K562 (cell line): Measurements from ENCODE around the gene ALDH1A3. TPM values are rescaled to one million over a fixed set of nuclear protein-coding genes. Genes with fewer than 3 reads are reported as not detected.

Experiments used
- CBFB ChIP-seq: sonication (generic); formaldehyde crosslinking; IDR thresholded peaks from 2 replicates; pipeline ENCODE4 v1.4.0; 2020; ENCODE audit warnings: mild to moderate bottlenecking, missing genetic modification reagents
- EZH2 ChIP-seq: IDR thresholded peaks from 2 replicates; pipeline ENCODE4 v1.6.1; 2012; ENCODE audit warnings: low read depth, mild to moderate bottlenecking, inconsistent platforms, low read length, borderline replicate concordance
- NCOA6 ChIP-seq: fragments of 450-650 bp; IDR thresholded peaks from 2 replicates; pipeline ENCODE4 v1.6.1; 2017; ENCODE audit warnings: mild to moderate bottlenecking
- ZNF239 ChIP-seq: fragments of 250-450 bp; sonication (Bioruptor Pico); IDR thresholded peaks from 2 replicates; pipeline ENCODE4 v1.4.0; 2020; ENCODE audit warnings: mild to moderate bottlenecking
- polyA plus RNA-seq, 8 experiments: library from polyadenylated mRNA; depleted of rRNA in 4 of 8; stranded (reverse) in 5 of 8; unstranded in 3 of 8; fragments of >200 nt; fragmentation: Nextera tagmentation in 2 of 8; fragmentation: Illumina TruSeq in 1 of 8; extraction: Ambion mirVana in 2 of 8; extraction: Trizol in 1 of 8; gene quantifications; 2 replicates each; pipeline versions ENCODE4 v1.2.1 to v1.2.3, GENCODE V29; 2011 to 2014; ENCODE audit warnings: inconsistent platforms in 1 of 8, missing spikeins in 1 of 8
- total RNA-seq, 7 experiments: library from RNA; depleted of rRNA in 6 of 7; stranded (reverse); fragments of >200 nt in 6 of 7; fragmentation: Illumina TruSeq in 2 of 7; extraction: Trizol in 2 of 7; gene quantifications; 2 replicates each; pipeline versions ENCODE4 v1.2.1 to v1.2.3, GENCODE V29; 2011 to 2021; ENCODE audit warnings: low replicate concordance in 1 of 7
- TF ChIP-seq, protein P1 (sequence below): fragments of 450-650 bp; IDR thresholded peaks from 2 replicates; pipeline ENCODE4 v1.6.1; 2016; ENCODE audit warnings: mild to moderate bottlenecking, moderate library complexity
- TF ChIP-seq, protein P2 (sequence below): fragments of 250-450 bp; sonication (Bioruptor Pico); IDR thresholded peaks from 2 replicates; pipeline ENCODE4 v1.4.0; 2020

ALDH1A3 gene
- total and polyA plus RNA-seq, 9 of the 15 experiments (the other 6 are each of a cell fraction or from before 2014, with no cell fraction given) = 0.38 TPM; not detected in 8

DNA sequence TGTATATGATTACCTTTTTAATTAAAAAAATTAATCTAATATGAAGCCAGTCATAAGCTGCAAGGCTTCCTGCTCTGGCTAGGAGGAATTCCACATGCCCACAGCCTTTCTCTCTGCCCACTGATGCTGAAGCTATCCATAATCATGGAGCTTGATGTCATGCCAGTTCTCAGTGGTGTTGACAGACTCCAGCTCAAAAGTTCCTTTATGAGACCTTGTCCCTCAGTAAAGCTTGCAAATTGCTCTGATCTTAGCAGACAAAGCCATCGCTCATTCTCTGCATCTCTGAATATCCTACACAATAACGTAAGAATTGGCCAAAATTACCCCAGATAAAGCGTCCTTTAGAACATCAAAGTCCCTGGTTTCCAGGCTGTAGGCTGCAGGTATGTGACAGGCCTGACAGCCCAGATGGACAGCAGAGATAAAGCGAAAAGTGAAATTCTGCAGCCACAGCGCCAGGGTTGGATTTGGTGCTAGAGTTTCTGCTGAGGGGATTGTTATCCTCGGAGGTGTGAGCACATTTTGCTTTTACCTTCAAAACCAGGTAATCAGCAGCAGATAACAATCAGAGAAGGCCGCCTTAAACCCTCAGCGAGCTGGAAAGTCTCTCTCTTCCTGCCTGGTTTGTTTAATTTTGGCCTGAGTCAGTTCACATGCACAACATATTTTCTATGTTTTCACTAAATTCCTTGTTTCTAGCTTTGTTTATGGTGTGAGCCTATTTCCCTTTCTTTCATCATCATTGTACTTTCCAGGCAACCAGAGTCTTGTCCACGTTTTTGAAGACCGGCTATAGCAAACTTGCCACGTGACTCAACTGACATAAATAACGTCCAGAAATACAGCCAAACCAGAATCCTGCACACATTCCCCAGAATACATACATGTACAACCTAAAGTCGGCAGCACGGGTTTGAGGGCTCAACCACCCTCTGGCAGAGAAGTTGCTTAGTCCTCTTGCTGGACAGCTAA is 36.6 kb upstream of the ALDH1A3 start (continued):
- TF ChIP-seq, protein P1, sequence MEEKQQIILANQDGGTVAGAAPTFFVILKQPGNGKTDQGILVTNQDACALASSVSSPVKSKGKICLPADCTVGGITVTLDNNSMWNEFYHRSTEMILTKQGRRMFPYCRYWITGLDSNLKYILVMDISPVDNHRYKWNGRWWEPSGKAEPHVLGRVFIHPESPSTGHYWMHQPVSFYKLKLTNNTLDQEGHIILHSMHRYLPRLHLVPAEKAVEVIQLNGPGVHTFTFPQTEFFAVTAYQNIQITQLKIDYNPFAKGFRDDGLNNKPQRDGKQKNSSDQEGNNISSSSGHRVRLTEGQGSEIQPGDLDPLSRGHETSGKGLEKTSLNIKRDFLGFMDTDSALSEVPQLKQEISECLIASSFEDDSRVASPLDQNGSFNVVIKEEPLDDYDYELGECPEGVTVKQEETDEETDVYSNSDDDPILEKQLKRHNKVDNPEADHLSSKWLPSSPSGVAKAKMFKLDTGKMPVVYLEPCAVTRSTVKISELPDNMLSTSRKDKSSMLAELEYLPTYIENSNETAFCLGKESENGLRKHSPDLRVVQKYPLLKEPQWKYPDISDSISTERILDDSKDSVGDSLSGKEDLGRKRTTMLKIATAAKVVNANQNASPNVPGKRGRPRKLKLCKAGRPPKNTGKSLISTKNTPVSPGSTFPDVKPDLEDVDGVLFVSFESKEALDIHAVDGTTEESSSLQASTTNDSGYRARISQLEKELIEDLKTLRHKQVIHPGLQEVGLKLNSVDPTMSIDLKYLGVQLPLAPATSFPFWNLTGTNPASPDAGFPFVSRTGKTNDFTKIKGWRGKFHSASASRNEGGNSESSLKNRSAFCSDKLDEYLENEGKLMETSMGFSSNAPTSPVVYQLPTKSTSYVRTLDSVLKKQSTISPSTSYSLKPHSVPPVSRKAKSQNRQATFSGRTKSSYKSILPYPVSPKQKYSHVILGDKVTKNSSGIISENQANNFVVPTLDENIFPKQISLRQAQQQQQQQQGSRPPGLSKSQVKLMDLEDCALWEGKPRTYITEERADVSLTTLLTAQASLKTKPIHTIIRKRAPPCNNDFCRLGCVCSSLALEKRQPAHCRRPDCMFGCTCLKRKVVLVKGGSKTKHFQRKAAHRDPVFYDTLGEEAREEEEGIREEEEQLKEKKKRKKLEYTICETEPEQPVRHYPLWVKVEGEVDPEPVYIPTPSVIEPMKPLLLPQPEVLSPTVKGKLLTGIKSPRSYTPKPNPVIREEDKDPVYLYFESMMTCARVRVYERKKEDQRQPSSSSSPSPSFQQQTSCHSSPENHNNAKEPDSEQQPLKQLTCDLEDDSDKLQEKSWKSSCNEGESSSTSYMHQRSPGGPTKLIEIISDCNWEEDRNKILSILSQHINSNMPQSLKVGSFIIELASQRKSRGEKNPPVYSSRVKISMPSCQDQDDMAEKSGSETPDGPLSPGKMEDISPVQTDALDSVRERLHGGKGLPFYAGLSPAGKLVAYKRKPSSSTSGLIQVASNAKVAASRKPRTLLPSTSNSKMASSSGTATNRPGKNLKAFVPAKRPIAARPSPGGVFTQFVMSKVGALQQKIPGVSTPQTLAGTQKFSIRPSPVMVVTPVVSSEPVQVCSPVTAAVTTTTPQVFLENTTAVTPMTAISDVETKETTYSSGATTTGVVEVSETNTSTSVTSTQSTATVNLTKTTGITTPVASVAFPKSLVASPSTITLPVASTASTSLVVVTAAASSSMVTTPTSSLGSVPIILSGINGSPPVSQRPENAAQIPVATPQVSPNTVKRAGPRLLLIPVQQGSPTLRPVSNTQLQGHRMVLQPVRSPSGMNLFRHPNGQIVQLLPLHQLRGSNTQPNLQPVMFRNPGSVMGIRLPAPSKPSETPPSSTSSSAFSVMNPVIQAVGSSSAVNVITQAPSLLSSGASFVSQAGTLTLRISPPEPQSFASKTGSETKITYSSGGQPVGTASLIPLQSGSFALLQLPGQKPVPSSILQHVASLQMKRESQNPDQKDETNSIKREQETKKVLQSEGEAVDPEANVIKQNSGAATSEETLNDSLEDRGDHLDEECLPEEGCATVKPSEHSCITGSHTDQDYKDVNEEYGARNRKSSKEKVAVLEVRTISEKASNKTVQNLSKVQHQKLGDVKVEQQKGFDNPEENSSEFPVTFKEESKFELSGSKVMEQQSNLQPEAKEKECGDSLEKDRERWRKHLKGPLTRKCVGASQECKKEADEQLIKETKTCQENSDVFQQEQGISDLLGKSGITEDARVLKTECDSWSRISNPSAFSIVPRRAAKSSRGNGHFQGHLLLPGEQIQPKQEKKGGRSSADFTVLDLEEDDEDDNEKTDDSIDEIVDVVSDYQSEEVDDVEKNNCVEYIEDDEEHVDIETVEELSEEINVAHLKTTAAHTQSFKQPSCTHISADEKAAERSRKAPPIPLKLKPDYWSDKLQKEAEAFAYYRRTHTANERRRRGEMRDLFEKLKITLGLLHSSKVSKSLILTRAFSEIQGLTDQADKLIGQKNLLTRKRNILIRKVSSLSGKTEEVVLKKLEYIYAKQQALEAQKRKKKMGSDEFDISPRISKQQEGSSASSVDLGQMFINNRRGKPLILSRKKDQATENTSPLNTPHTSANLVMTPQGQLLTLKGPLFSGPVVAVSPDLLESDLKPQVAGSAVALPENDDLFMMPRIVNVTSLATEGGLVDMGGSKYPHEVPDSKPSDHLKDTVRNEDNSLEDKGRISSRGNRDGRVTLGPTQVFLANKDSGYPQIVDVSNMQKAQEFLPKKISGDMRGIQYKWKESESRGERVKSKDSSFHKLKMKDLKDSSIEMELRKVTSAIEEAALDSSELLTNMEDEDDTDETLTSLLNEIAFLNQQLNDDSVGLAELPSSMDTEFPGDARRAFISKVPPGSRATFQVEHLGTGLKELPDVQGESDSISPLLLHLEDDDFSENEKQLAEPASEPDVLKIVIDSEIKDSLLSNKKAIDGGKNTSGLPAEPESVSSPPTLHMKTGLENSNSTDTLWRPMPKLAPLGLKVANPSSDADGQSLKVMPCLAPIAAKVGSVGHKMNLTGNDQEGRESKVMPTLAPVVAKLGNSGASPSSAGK = peak; percentile 31
- TF ChIP-seq CBFB (CRISPR knock-in tag) = no peak
- TF ChIP-seq NCOA6 = no peak
- TF ChIP-seq, protein P2, sequence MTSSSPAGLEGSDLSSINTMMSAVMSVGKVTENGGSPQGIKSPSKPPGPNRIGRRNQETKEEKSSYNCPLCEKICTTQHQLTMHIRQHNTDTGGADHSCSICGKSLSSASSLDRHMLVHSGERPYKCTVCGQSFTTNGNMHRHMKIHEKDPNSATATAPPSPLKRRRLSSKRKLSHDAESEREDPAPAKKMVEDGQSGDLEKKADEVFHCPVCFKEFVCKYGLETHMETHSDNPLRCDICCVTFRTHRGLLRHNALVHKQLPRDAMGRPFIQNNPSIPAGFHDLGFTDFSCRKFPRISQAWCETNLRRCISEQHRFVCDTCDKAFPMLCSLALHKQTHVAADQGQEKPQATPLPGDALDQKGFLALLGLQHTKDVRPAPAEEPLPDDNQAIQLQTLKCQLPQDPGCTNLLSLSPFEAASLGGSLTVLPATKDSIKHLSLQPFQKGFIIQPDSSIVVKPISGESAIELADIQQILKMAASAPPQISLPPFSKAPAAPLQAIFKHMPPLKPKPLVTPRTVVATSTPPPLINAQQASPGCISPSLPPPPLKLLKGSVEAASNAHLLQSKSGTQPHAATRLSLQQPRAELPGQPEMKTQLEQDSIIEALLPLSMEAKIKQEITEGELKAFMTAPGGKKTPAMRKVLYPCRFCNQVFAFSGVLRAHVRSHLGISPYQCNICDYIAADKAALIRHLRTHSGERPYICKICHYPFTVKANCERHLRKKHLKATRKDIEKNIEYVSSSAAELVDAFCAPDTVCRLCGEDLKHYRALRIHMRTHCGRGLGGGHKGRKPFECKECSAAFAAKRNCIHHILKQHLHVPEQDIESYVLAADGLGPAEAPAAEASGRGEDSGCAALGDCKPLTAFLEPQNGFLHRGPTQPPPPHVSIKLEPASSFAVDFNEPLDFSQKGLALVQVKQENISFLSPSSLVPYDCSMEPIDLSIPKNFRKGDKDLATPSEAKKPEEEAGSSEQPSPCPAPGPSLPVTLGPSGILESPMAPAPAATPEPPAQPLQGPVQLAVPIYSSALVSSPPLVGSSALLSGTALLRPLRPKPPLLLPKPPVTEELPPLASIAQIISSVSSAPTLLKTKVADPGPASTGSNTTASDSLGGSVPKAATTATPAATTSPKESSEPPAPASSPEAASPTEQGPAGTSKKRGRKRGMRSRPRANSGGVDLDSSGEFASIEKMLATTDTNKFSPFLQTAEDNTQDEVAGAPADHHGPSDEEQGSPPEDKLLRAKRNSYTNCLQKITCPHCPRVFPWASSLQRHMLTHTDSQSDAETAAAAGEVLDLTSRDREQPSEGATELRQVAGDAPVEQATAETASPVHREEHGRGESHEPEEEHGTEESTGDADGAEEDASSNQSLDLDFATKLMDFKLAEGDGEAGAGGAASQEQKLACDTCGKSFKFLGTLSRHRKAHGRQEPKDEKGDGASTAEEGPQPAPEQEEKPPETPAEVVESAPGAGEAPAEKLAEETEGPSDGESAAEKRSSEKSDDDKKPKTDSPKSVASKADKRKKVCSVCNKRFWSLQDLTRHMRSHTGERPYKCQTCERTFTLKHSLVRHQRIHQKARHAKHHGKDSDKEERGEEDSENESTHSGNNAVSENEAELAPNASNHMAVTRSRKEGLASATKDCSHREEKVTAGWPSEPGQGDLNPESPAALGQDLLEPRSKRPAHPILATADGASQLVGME (CRISPR knock-in tag) = no peak
- no peak for TF ChIP-seq EZH2
- TF ChIP-seq ZNF239 (CRISPR knock-in tag) = no peak
